Measurements from ENCODE around the gene MEX3D. TPM values are rescaled to one million over a fixed set of nuclear protein-coding genes. Genes with fewer than 3 reads are reported as not detected.

The MEX3D gene
- total RNA-seq, 1 donor from 2014 or later: 6.4 TPM

- TF ChIP-seq CTCF (IDR thresholded peaks at IDR 0.05; ENCODE audit: borderline replicate concordance): no peak
- intact Hi-C loops (cut with micrococcal nuclease): no loop called here
- peaks cover 33% of the 10 kb centered on the region for H3K4me1 ChIP-seq
- peaks cover 53% of the 10 kb centered on the region for H3K27me3 ChIP-seq (ENCODE audit: low read depth)
- H3K4me3 ChIP-seq: no peak overlapping the region
- H3K9me3 ChIP-seq (replicated peaks): no peaks in the 10 kb centered on the region
- no peaks in the 10 kb centered on the region for H3K36me3 ChIP-seq
- DNase-seq: no peak
- H3K27ac ChIP-seq (replicated peaks): no peak overlapping the region
Observed at GRCh38 chr19:1514986-1515721, 53.0 kb downstream of the MEX3D start.

GRCh38 chr19:1514295-1514661, 53.8 kb downstream of the MEX3D start:
- Histone ChIP-seq H3K27me3 (ENCODE audit: low read depth) (peaks cover 52% of the 10 kb centered on the region), H3K9me3 (replicated peaks) (no peaks in the 10 kb centered on the region), H3K4me3 (no peak overlapping the region), H3K4me1 (peaks cover 39% of the 10 kb centered on the region), H3K27ac (replicated peaks) (peak overlapping the region; percentile 90), H3K36me3 (no peaks in the 10 kb centered on the region)
- intact Hi-C loops (cut with micrococcal nuclease): no loop called here
- TF ChIP-seq CTCF (IDR thresholded peaks at IDR 0.05; ENCODE audit: borderline replicate concordance): no peak
- DNase-seq: no peak

- peak; percentile 70 for TF ChIP-seq CTCF (IDR thresholded peaks at IDR 0.05; ENCODE audit: borderline replicate concordance)
- DNase-seq: peak; percentile 42
- Histone ChIP-seq H3K27ac (replicated peaks) (peak overlapping the region; percentile 90), H3K4me3 (peak overlapping the region; percentile 71), H3K4me1 (peaks cover 41% of the 10 kb centered on the region), H3K27me3 (ENCODE audit: low read depth) (peaks cover 52% of the 10 kb centered on the region), H3K9me3 (replicated peaks) (no peaks in the 10 kb centered on the region), H3K36me3 (no peaks in the 10 kb centered on the region)
- intact Hi-C loops (cut with micrococcal nuclease): no loop called here
Observed at GRCh38 chr19:1513499-1514294, 54.4 kb downstream of the MEX3D start.

- H3K27ac ChIP-seq (replicated peaks): peak within 1 kb of the TSS; percentile 90
- peak; percentile 31 for TF ChIP-seq CTCF (IDR thresholded peaks at IDR 0.05; ENCODE audit: borderline replicate concordance)
- H3K36me3 ChIP-seq: no peaks in the 10 kb centered on the region
- intact Hi-C loops (cut with micrococcal nuclease): no loop called here
- peaks cover 52% of the 10 kb centered on the region for H3K27me3 ChIP-seq (ENCODE audit: low read depth)
- H3K4me1 ChIP-seq: peaks cover 48% of the 10 kb centered on the region
- DNase-seq: peak; percentile 69
- peak within 1 kb of the TSS; percentile 71 for H3K4me3 ChIP-seq
- H3K9me3 ChIP-seq (replicated peaks): no peaks in the 10 kb centered on the region
Observed at GRCh38 chr19:1512671-1513498, 55.2 kb downstream of the MEX3D start, which contains the start of gene ADAMTSL5. Gene ADAMTSL5, minus strand, starts transcription at chr19:1513019. Its CDS starts 2,076 bp downstream, at chr19:1510943.
